ENCODE data around the gene DERA.

DNA sequence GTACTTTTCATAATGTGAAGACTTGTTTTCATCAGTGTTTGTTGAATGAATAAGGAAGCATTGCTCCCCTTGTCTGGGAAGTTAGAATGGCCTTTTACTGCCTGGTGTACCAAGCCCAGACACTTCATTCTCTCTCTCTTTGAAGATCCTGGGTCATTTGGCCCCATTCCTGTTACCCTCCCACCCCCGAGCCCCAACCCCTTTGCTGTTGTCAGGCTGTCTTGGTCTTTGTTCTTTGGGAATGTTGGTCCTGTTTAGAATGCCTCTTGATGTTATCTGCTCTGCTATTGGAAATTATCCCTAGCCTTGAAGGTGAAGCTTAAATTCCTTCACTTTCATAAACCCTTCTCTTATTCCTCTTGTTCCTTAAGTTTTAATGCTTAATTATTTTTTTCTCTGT lies 13.8 kb downstream of the DERA start:
- TF ChIP-seq POLR2A (IDR thresholded peaks at IDR 0.05) = no peak
- TF ChIP-seq, protein P1, sequence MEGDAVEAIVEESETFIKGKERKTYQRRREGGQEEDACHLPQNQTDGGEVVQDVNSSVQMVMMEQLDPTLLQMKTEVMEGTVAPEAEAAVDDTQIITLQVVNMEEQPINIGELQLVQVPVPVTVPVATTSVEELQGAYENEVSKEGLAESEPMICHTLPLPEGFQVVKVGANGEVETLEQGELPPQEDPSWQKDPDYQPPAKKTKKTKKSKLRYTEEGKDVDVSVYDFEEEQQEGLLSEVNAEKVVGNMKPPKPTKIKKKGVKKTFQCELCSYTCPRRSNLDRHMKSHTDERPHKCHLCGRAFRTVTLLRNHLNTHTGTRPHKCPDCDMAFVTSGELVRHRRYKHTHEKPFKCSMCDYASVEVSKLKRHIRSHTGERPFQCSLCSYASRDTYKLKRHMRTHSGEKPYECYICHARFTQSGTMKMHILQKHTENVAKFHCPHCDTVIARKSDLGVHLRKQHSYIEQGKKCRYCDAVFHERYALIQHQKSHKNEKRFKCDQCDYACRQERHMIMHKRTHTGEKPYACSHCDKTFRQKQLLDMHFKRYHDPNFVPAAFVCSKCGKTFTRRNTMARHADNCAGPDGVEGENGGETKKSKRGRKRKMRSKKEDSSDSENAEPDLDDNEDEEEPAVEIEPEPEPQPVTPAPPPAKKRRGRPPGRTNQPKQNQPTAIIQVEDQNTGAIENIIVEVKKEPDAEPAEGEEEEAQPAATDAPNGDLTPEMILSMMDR (IDR thresholded peaks at IDR 0.05 in 8 of 11, conservative IDR thresholded peaks at IDR 0.05 in 3 of 11) = no peak
- no peak for TF ChIP-seq POLR2AphosphoS5 (IDR thresholded peaks at IDR 0.05)
